Measurements from ENCODE around the gene CTSC. TPM values are rescaled to one million over a fixed set of nuclear protein-coding genes. Genes with fewer than 3 reads are reported as not detected.

The CTSC gene
- total RNA-seq, 4 donors from 2014 or later: 24.5 to 59.0 (median 31.6) TPM

- no peaks in the 10 kb centered on the region for H3K27me3 ChIP-seq
- H3K4me3 ChIP-seq: no peak overlapping the region
- H3K36me3 ChIP-seq: no peaks in the 10 kb centered on the region
- no peak for TF ChIP-seq EP300 (IDR thresholded peaks at IDR 0.05)
- TF ChIP-seq CTCF (IDR thresholded peaks at IDR 0.05): no peak
- TF ChIP-seq POLR2A (IDR thresholded peaks at IDR 0.05): no peak
- no peak for TF ChIP-seq POLR2AphosphoS5 (IDR thresholded peaks at IDR 0.05)
- no peak overlapping the region for H3K27ac ChIP-seq
- 94% methylated on average over 1 of the region's 1 CpG for WGBS
- no peaks in the 10 kb centered on the region for H3K4me1 ChIP-seq
- no peak for DNase-seq (ENCODE audit: low spot score in 2 of 2)
- H3K9me3 ChIP-seq: no peaks in the 10 kb centered on the region
Observed at GRCh38 chr11:88359114-88359513, 21.6 kb upstream of the CTSC start.

GRCh38 chr11:88358040-88358431, 20.5 kb upstream of the CTSC start:
- TF ChIP-seq EP300 (IDR thresholded peaks at IDR 0.05) (no peak), CTCF (IDR thresholded peaks at IDR 0.05) (no peak), POLR2A (IDR thresholded peaks at IDR 0.05) (no peak)
- Histone ChIP-seq H3K27ac (no peak overlapping the region), H3K4me1 (no peaks in the 10 kb centered on the region), H3K36me3 (no peaks in the 10 kb centered on the region), H3K27me3 (no peaks in the 10 kb centered on the region), H3K9me3 (no peaks in the 10 kb centered on the region), H3K4me3 (no peak overlapping the region)
- DNase-seq (ENCODE audit: low spot score in 2 of 2): no peak
- 70% methylated on average over 2 of the region's 2 CpGs for WGBS

- no peaks in the 10 kb centered on the region for H3K27me3 ChIP-seq
- H3K27ac ChIP-seq: no peak overlapping the region
- DNase-seq (ENCODE audit: low spot score in 2 of 2): no peak
- H3K4me1 ChIP-seq: no peaks in the 10 kb centered on the region
- H3K9me3 ChIP-seq: no peaks in the 10 kb centered on the region
- H3K36me3 ChIP-seq: no peaks in the 10 kb centered on the region
- TF ChIP-seq CTCF (IDR thresholded peaks at IDR 0.05): no peak
- no peak for TF ChIP-seq POLR2A (IDR thresholded peaks at IDR 0.05)
- TF ChIP-seq EP300 (IDR thresholded peaks at IDR 0.05): no peak
- no peak for TF ChIP-seq POLR2AphosphoS5 (IDR thresholded peaks at IDR 0.05)
- 78% methylated on average over 3 of the region's 3 CpGs for WGBS
- H3K4me3 ChIP-seq: no peak overlapping the region
Observed at GRCh38 chr11:88357323-88358039, 19.9 kb upstream of the CTSC start.

- H3K4me1 ChIP-seq: no peaks in the 10 kb centered on the region
- H3K4me3 ChIP-seq: no peak overlapping the region
- no peaks in the 10 kb centered on the region for H3K36me3 ChIP-seq
- no peak overlapping the region for H3K27ac ChIP-seq
- WGBS: 47% methylated on average over 2 of the region's 2 CpGs
- TF ChIP-seq POLR2A (IDR thresholded peaks at IDR 0.05): no peak
- H3K9me3 ChIP-seq: no peaks in the 10 kb centered on the region
- no peaks in the 10 kb centered on the region for H3K27me3 ChIP-seq
- no peak for DNase-seq (ENCODE audit: low spot score in 2 of 2)
Observed at GRCh38 chr11:88355887-88356286, 18.4 kb upstream of the CTSC start.

- TF ChIP-seq POLR2AphosphoS5 (IDR thresholded peaks at IDR 0.05) (no peak), EP300 (IDR thresholded peaks at IDR 0.05) (no peak), CTCF (IDR thresholded peaks at IDR 0.05) (no peak), POLR2A (IDR thresholded peaks at IDR 0.05) (no peak)
- Histone ChIP-seq H3K27me3 (no peaks in the 10 kb centered on the region), H3K4me3 (no peak overlapping the region), H3K27ac (no peak overlapping the region), H3K4me1 (no peaks in the 10 kb centered on the region), H3K9me3 (no peaks in the 10 kb centered on the region), H3K36me3 (no peaks in the 10 kb centered on the region)
- 84% methylated on average over 2 of the region's 2 CpGs for WGBS
- DNase-seq (ENCODE audit: low spot score in 2 of 2): no peak
Observed at GRCh38 chr11:88354912-88355311, 17.4 kb upstream of the CTSC start.
